ENCODE measurements around the gene SCP2D1. TPM values are rescaled to one million over a fixed set of nuclear protein-coding genes. Genes with fewer than 3 reads are reported as not detected.

The SCP2D1 gene
- total RNA-seq, 6 donors from 2014 or later: not detected

GRCh38 chr20:18839507-18840247, 26.1 kb downstream of the SCP2D1 start:
- Histone ChIP-seq H3K27me3 (no peaks in the 10 kb centered on the region), H3K27ac (no peak overlapping the region), H3K4me3 (no peak overlapping the region), H3K9me3 (no peaks in the 10 kb centered on the region), H3K36me3 (no peaks in the 10 kb centered on the region), H3K4me1 (no peaks in the 10 kb centered on the region)
- TF ChIP-seq EP300 (IDR thresholded peaks at IDR 0.05): no peak
- no peak for TF ChIP-seq POLR2AphosphoS5 (IDR thresholded peaks at IDR 0.05)
- no peak for TF ChIP-seq POLR2A (IDR thresholded peaks at IDR 0.05)
- TF ChIP-seq, protein P1, sequence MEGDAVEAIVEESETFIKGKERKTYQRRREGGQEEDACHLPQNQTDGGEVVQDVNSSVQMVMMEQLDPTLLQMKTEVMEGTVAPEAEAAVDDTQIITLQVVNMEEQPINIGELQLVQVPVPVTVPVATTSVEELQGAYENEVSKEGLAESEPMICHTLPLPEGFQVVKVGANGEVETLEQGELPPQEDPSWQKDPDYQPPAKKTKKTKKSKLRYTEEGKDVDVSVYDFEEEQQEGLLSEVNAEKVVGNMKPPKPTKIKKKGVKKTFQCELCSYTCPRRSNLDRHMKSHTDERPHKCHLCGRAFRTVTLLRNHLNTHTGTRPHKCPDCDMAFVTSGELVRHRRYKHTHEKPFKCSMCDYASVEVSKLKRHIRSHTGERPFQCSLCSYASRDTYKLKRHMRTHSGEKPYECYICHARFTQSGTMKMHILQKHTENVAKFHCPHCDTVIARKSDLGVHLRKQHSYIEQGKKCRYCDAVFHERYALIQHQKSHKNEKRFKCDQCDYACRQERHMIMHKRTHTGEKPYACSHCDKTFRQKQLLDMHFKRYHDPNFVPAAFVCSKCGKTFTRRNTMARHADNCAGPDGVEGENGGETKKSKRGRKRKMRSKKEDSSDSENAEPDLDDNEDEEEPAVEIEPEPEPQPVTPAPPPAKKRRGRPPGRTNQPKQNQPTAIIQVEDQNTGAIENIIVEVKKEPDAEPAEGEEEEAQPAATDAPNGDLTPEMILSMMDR (IDR thresholded peaks at IDR 0.05): no peak
- no peak for DNase-seq
- WGBS, 2 donors: 80 to 84% methylated on average over 6 of the region's 6 CpGs
- ATAC-seq (ENCODE audit: low FRiP score in 2 of 2): no peak

DNA sequence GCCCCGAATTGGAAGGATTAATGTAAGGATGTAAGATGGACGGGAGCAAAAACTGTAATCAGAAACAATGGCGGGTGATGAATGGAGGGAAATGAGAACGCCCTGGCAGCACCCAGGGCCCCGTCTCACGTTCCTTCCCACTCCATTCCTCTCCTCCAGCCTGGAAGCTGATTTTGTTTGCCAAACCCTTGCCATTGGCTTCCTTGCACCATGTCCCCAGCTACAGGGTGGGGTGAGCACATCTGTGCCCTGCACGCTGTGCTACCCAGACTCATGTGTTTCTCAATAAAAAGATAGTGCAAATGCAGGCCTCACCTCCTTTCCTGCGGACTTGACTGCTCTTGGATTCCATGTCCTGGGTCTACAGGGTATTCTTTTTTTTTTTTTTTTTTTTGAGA, 26.7 kb downstream of the SCP2D1 start:
- H3K36me3 ChIP-seq: no peaks in the 10 kb centered on the region
- H3K27ac ChIP-seq: no peak overlapping the region
- no peaks in the 10 kb centered on the region for H3K4me1 ChIP-seq
- 83 to 90% methylated on average over 8 of the region's 8 CpGs for WGBS, 2 donors
- no peaks in the 10 kb centered on the region for H3K9me3 ChIP-seq
- H3K4me3 ChIP-seq: no peak overlapping the region
- DNase-seq (no peak), ATAC-seq (ENCODE audit: low FRiP score in 2 of 2) (no peak)
- no peaks in the 10 kb centered on the region for H3K27me3 ChIP-seq
- TF ChIP-seq, protein P1 (IDR thresholded peaks at IDR 0.05): no peak
- TF ChIP-seq POLR2A (IDR thresholded peaks at IDR 0.05) (no peak), POLR2AphosphoS5 (IDR thresholded peaks at IDR 0.05) (no peak), EP300 (IDR thresholded peaks at IDR 0.05) (no peak)

DNA sequence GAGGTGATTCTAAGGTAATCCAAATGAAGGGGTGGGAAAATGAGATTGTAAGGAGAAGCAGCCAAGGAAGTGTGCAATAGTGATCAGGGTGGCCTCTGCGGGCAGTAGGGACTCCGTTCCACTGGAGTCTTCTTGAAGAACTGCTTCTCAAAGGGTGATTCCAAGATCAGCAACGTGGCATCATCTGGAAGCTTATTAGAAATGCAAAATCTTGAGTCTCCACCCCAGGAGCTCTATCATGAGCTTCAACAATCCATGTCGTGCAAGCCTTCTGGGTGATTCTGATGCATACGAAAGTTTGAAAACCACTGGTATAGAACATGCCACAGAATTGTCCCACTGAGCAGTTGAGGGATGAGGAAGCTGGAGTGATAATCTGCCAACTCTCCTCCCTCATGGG, 31.4 kb downstream of the SCP2D1 start:
- H3K27me3 ChIP-seq: no peaks in the 10 kb centered on the region
- H3K4me1 ChIP-seq: no peaks in the 10 kb centered on the region
- H3K27ac ChIP-seq: no peak overlapping the region
- H3K9me3 ChIP-seq: no peaks in the 10 kb centered on the region
- TF ChIP-seq, protein P1 (IDR thresholded peaks at IDR 0.05): no peak
- TF ChIP-seq POLR2A (IDR thresholded peaks at IDR 0.05) (no peak), EP300 (IDR thresholded peaks at IDR 0.05) (no peak), POLR2AphosphoS5 (IDR thresholded peaks at IDR 0.05) (no peak)
- no peak overlapping the region for H3K4me3 ChIP-seq
- DNase-seq (no peak), ATAC-seq (ENCODE audit: low FRiP score in 2 of 2) (no peak)
- WGBS, 2 donors: 59 to 62% methylated on average over 5 of the region's 5 CpGs
- no peaks in the 10 kb centered on the region for H3K36me3 ChIP-seq

DNA sequence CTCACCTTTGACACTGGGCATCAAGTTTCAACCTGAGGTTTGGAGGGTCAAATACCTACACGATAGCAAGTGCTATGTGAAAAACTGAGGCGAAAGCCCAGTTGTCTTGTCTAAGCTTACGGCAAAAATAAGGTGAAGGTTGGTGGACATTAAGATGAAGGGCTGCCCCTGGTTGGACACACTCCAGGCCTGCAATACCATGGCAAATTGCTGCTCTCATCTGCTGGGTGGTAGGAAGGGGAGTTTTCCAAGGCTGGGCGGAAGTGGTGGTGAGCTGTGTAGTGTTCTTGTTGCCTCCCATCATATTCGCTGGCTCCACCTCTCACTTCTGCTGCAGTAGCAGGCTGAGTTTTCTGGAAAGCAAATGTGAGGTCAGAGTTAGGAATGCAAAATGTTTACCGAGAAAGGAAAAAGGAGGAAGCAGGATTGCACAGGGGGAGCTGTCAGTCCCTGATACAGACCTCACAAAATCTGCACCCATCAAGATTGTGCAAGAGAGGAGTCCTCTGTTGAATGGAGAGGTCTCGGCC, 33.7 kb downstream of the SCP2D1 start:
- ATAC-seq (ENCODE audit: low FRiP score in 2 of 2) (peak in 1 of 2 donors; percentile 44), DNase-seq (no peak)
- H3K4me1 ChIP-seq: no peaks in the 10 kb centered on the region
- no peak for TF ChIP-seq POLR2AphosphoS5 (IDR thresholded peaks at IDR 0.05)
- TF ChIP-seq POLR2A (IDR thresholded peaks at IDR 0.05): no peak
- TF ChIP-seq EP300 (IDR thresholded peaks at IDR 0.05): no peak
- TF ChIP-seq, protein P1 (IDR thresholded peaks at IDR 0.05): no peak
- H3K36me3 ChIP-seq: no peaks in the 10 kb centered on the region
- no peaks in the 10 kb centered on the region for H3K9me3 ChIP-seq
- 70 to 77% methylated on average over 7 of the region's 7 CpGs for WGBS, 2 donors
- H3K4me3 ChIP-seq: no peak overlapping the region
- no peaks in the 10 kb centered on the region for H3K27me3 ChIP-seq
- H3K27ac ChIP-seq: no peak overlapping the region

- Histone ChIP-seq H3K27ac (no peak overlapping the region), H3K4me1 (no peaks in the 10 kb centered on the region), H3K9me3 (no peaks in the 10 kb centered on the region), H3K4me3 (no peak overlapping the region), H3K36me3 (no peaks in the 10 kb centered on the region), H3K27me3 (no peaks in the 10 kb centered on the region)
- DNase-seq (no peak), ATAC-seq (ENCODE audit: low FRiP score in 2 of 2) (no peak)
- 61 to 78% methylated on average over 1 to 3 of the region's 3 CpGs for WGBS, 2 donors
- no peak for TF ChIP-seq POLR2AphosphoS5 (IDR thresholded peaks at IDR 0.05)
- TF ChIP-seq EP300 (IDR thresholded peaks at IDR 0.05): no peak
- TF ChIP-seq POLR2A (IDR thresholded peaks at IDR 0.05): no peak
- TF ChIP-seq, protein P1 (IDR thresholded peaks at IDR 0.05): no peak
Observed at GRCh38 chr20:18849131-18849530, 35.5 kb downstream of the SCP2D1 start.
